Hippocampal formation (tissue), 2 donors: ENCODE measurements around the gene CBR3.
"Not testable (repeated sequence)": the region's sequence is repeated elsewhere in the genome, so short reads cannot be mapped to it uniquely, and the experiment has no call there.

Source experiments
- DNase-seq, 2 donors: peaks; one replicate each; lab custom pipeline; 2025; lab: John Stamatoyannopoulos, UW

CBR3 gene

GRCh38 chr21:36134803-36135390 lies at the start of gene CBR3:
CBR3 (plus strand) TSS chr21:36135079; CDS start chr21:36135193, 114 bp downstream.
- no peak for DNase-seq

GRCh38 chr21:36087362-36088138 lies 47.3 kb upstream of the CBR3 start:
- DNase-seq, result peak; percentile 89 to 94

- no peak for DNase-seq
Observed at GRCh38 chr21:36089946-36090345, 44.9 kb upstream of the CBR3 start.

- DNase-seq, result no peak
Observed at GRCh38 chr21:36092681-36093080, 42.2 kb upstream of the CBR3 start.

GRCh38 chr21:36093512-36093911 lies 41.4 kb upstream of the CBR3 start:
- DNase-seq, result no peak

GRCh38 chr21:36096398-36097290 lies 38.2 kb upstream of the CBR3 start:
- DNase-seq, result no peak

- no peak for DNase-seq
Observed at GRCh38 chr21:36097427-36098181, 37.3 kb upstream of the CBR3 start.

GRCh38 chr21:36098182-36098532 lies 36.7 kb upstream of the CBR3 start:
- DNase-seq, result no peak

- DNase-seq, result no peak
Observed at GRCh38 chr21:36099000-36099399, 35.9 kb upstream of the CBR3 start.

- not testable (repeated sequence) for DNase-seq
Observed at GRCh38 chr21:36099695-36100211, 35.1 kb upstream of the CBR3 start.

GRCh38 chr21:36100971-36101641 lies 33.8 kb upstream of the CBR3 start:
- no peak for DNase-seq

GRCh38 chr21:36103434-36103833 lies 31.4 kb upstream of the CBR3 start:
- DNase-seq, result no peak

- DNase-seq, result peak; percentile 59 to 73
Observed at GRCh38 chr21:36104317-36105300, 30.3 kb upstream of the CBR3 start.

- DNase-seq, result no peak
Observed at GRCh38 chr21:36105327-36105842, 29.5 kb upstream of the CBR3 start.

- DNase-seq, result no peak
Observed at GRCh38 chr21:36109868-36110267, 25.0 kb upstream of the CBR3 start.

- DNase-seq, result no peak
Observed at GRCh38 chr21:36111238-36111637, 23.6 kb upstream of the CBR3 start.

- no peak for DNase-seq
Observed at GRCh38 chr21:36113647-36114428, 21.0 kb upstream of the CBR3 start.

GRCh38 chr21:36115138-36115730 lies 19.6 kb upstream of the CBR3 start:
- no peak for DNase-seq
